Measurements from ENCODE around the gene ABITRAM.

- TF ChIP-seq CTCF (IDR thresholded peaks at IDR 0.05; ENCODE audit: poor library complexity, severe bottlenecking) = no peak
- no peak for TF ChIP-seq EZH2 (IDR thresholded peaks at IDR 0.05; ENCODE audit: borderline replicate concordance, insufficient read depth, low read length, poor library complexity, severe bottlenecking)
- TF ChIP-seq EP300 (conservative IDR thresholded peaks at IDR 0.05; ENCODE audit: poor library complexity, severe bottlenecking) = no peak
- no peak for TF ChIP-seq RAD21 (conservative IDR thresholded peaks at IDR 0.05)
- no peak for TF ChIP-seq POLR2AphosphoS5 (IDR thresholded peaks at IDR 0.05)
- no peak for TF ChIP-seq TAF1 (IDR thresholded peaks at IDR 0.05; ENCODE audit: low read depth)
- no peak for TF ChIP-seq REST (IDR thresholded peaks at IDR 0.05; ENCODE audit: borderline replicate concordance)
Measured at GRCh38 chr9:108911820-108912219, 22.4 kb upstream of the ABITRAM start.
